K562 (cell line): Measurements from ENCODE around the gene ROPN1B. TPM values are rescaled to one million over a fixed set of nuclear protein-coding genes. Genes with fewer than 3 reads are reported as not detected.

Experiments
- ATAC-seq: fragments of 200-7000 bp; cut with Tn5 transposase; 3 replicates; pipeline ENCODE4 v1.9.1; 2020; ENCODE audit warnings: moderate library complexity
- BruUV-seq: library from RNA; stranded (reverse); fragments of 400-500 nt; replicated peaks from 2 replicates; lab custom pipeline; 2021; lab: Mats Ljungman, UMichigan
- CTCF ChIA-PET: fragments of 300-600 bp; formaldehyde crosslinking; extraction: SDS; loops from one replicate; lab custom pipeline; 2021; ENCODE audit warnings: low intra/inter-chr PET ratio; lab: Yijun Ruan, JAX
- POLR2A ChIA-PET: fragments of 300-600, 350-650 bp; sonication (Branson Sonifier 250); formaldehyde crosslinking; extraction: SDS; loops from one replicate; lab custom pipeline; 2021; ENCODE audit warnings: antibody characterized with exemption, inconsistent platforms; lab: Yijun Ruan, JAX
- DNase-seq, 4 experiments: peaks; one replicate each; pipeline versions ENCODE4 v3.0.0 to v3.0.0-alpha.2; 2011 to 2018; ENCODE audit warnings: low spot score in 3 of 4, mixed read lengths in 3 of 4; ENCODE audit errors: extremely low read depth in 1 of 4
- FAIRE-seq: peaks from 2 replicates; lab custom pipeline; 2011; peaks lifted over from hg19 to GRCh38; lab: Jason Lieb, UNC
- H2AFZ ChIP-seq: 2 replicates; pipeline ENCODE4 v1.6.0; 2011; ENCODE audit warnings: low read depth, low read length, control low read depth, inconsistent platforms
- H3K27ac ChIP-seq: fragments of 200-600 bp; 3 replicates; pipeline ENCODE4 v1.8.0; 2011; ENCODE audit warnings: low read depth, mild to moderate bottlenecking, control low read depth, inconsistent platforms, low read length, moderate library complexity, mixed read lengths; ENCODE audit errors: extremely low read depth
- H3K27me3 ChIP-seq, 2 experiments: fragments of 300-600 bp in 1 of 2; 2 replicates in 1 of 2; 3 replicates in 1 of 2; pipeline versions ENCODE4 v1.6.0 to v1.8.0; 2011; ENCODE audit warnings: inconsistent platforms in 2 of 2, low read length in 2 of 2, mild to moderate bottlenecking in 1 of 2, mixed read lengths in 1 of 2, moderate library complexity in 1 of 2; ENCODE audit not compliant: control insufficient read depth in 2 of 2, insufficient read depth in 2 of 2
- H3K36me3 ChIP-seq: fragments of 300-600 bp; 3 replicates; pipeline ENCODE4 v1.8.0; 2011; ENCODE audit warnings: mild to moderate bottlenecking, low read length, inconsistent platforms; ENCODE audit not compliant: control insufficient read depth, insufficient read depth
- H3K4me1 ChIP-seq, 2 experiments: fragments of 200-600 bp in 1 of 2; replicated peaks in 1 of 2; 2 replicates in 1 of 2; 3 replicates in 1 of 2; pipeline versions ENCODE4 v1.5.1 to v1.8.0; 2011; ENCODE audit warnings: inconsistent platforms in 2 of 2, low read length in 2 of 2, mild to moderate bottlenecking in 1 of 2, mixed read lengths in 1 of 2, moderate library complexity in 1 of 2; ENCODE audit not compliant: control insufficient read depth in 2 of 2, insufficient read depth in 2 of 2
- H3K4me2 ChIP-seq: 2 replicates; pipeline ENCODE4 v1.6.1; 2011; ENCODE audit warnings: low read length, control low read depth, inconsistent platforms, mixed read lengths; ENCODE audit not compliant: insufficient read depth
- H3K4me3 ChIP-seq: fragments of 200-600 bp; sonication (generic), shearing (Covaris generic); 2 replicates; pipeline ENCODE4 v1.5.1; 2016; ENCODE audit warnings: control low read depth, inconsistent platforms
- H3K79me2 ChIP-seq: fragments of 200-600 bp; 3 replicates; pipeline ENCODE4 v1.8.0; 2011; ENCODE audit warnings: low read length, inconsistent platforms; ENCODE audit not compliant: control insufficient read depth, insufficient read depth
- H3K9ac ChIP-seq, 2 experiments: 2 replicates each; pipeline versions ENCODE4 v1.6.0 to v1.6.1; 2011; ENCODE audit warnings: low read depth in 2 of 2, low read length in 2 of 2, control low read depth in 1 of 2, inconsistent platforms in 1 of 2, mild to moderate bottlenecking in 1 of 2, mixed read lengths in 1 of 2; ENCODE audit not compliant: insufficient read depth in 1 of 2
- H3K9me1 ChIP-seq: one replicate; pipeline ENCODE4 v1.6.0; 2011; ENCODE audit warnings: inconsistent platforms, mild to moderate bottlenecking, low read length, moderate library complexity; ENCODE audit not compliant: control insufficient read depth, insufficient read depth
- H3K9me3 ChIP-seq: replicated peaks from 2 replicates; pipeline ENCODE4 v1.5.1; 2011; ENCODE audit warnings: low read depth, low read length, inconsistent platforms; ENCODE audit not compliant: control insufficient read depth, insufficient read depth
- H4K20me1 ChIP-seq: replicated peaks from 2 replicates; pipeline ENCODE4 v1.6.1; 2011; ENCODE audit warnings: low read length, inconsistent platforms, mixed read lengths; ENCODE audit not compliant: control insufficient read depth, insufficient read depth
- CC2D1A ChIP-seq: fragments of 450-650 bp; IDR thresholded peaks from 2 replicates; pipeline ENCODE4 v1.6.1; 2017; ENCODE audit warnings: mild to moderate bottlenecking
- CTBP1 ChIP-seq: fragments of 450-650 bp; IDR thresholded peaks from 2 replicates; pipeline ENCODE4 v1.6.1; 2016; ENCODE audit warnings: borderline replicate concordance
- FUS ChIP-seq: fragments of 200-400 bp; formaldehyde crosslinking; optimal IDR thresholded peaks from 2 replicates; pipeline ENCODE3; 2017; ENCODE audit warnings: low read depth, low read length
- HDAC2 ChIP-seq: fragments of 450-650 bp; IDR thresholded peaks from 2 replicates; pipeline ENCODE4 v1.6.1; 2016; ENCODE audit warnings: mild to moderate bottlenecking
- KAT8 ChIP-seq: fragments of 450-650 bp; IDR thresholded peaks from 2 replicates; pipeline ENCODE4 v1.6.1; 2016; ENCODE audit warnings: low read depth, mild to moderate bottlenecking
- NBN ChIP-seq: fragments of 450-650 bp; IDR thresholded peaks from 2 replicates; pipeline ENCODE4 v1.6.1; 2016; ENCODE audit warnings: low read depth, mild to moderate bottlenecking
- POLR2H ChIP-seq: IDR thresholded peaks from 2 replicates; pipeline ENCODE4 v1.6.1; 2016; ENCODE audit warnings: missing genetic modification characterization, low read depth, mild to moderate bottlenecking, control low read depth, missing compliant biosample characterization, moderate library complexity
- SUPT5H ChIP-seq: fragments of 450-650 bp; IDR thresholded peaks from 2 replicates; pipeline ENCODE4 v1.6.1; 2016
- ZBTB1 ChIP-seq: sonication (generic); formaldehyde crosslinking; IDR thresholded peaks from 2 replicates; pipeline ENCODE4 v1.8.1; 2023; ENCODE audit warnings: missing genetic modification reagents, low read depth, mild to moderate bottlenecking, borderline replicate concordance
- ZNF707 ChIP-seq: fragments of 250-450 bp; sonication (Bioruptor Pico); conservative IDR thresholded peaks from 2 replicates; pipeline ENCODE4 v1.8.0; 2022; ENCODE audit warnings: inconsistent platforms, mild to moderate bottlenecking, moderate library complexity
- WGBS: fragments of 100-300 bp; shearing (Covaris generic); methylation state at CpG from one replicate; pipeline ENCODE4 v1.1.6; 2016; ENCODE audit warnings: low coverage, mixed read lengths; ENCODE audit not compliant: insufficient coverage; ENCODE audit errors: missing lambda C conversion rate; 5-methylcytosine and 5-hydroxymethylcytosine counted together
- in situ Hi-C: fragments of 300-500 bp; cut with MboI; formaldehyde crosslinking; loops from 4 replicates; pipeline ENCODE4 v1.15.0; 2018; ENCODE audit warnings: inconsistent platforms, mixed read lengths
- intact Hi-C: fragments of 100-400 bp; cut with micrococcal nuclease; formaldehyde crosslinking; loops from 2 replicates; pipeline ENCODE4 v1.14.2; 2022
- polyA plus RNA-seq, 8 experiments: library from polyadenylated mRNA; depleted of rRNA in 4 of 8; stranded (reverse) in 5 of 8; unstranded in 3 of 8; fragments of >200 nt; fragmentation: Nextera tagmentation in 2 of 8; fragmentation: Illumina TruSeq in 1 of 8; extraction: Ambion mirVana in 2 of 8; extraction: Trizol in 1 of 8; gene quantifications; 2 replicates each; pipeline versions ENCODE4 v1.2.1 to v1.2.3, GENCODE V29; 2011 to 2014; ENCODE audit warnings: inconsistent platforms in 1 of 8, missing spikeins in 1 of 8
- total RNA-seq, 7 experiments: library from RNA; depleted of rRNA in 6 of 7; stranded (reverse); fragments of >200 nt in 6 of 7; fragmentation: Illumina TruSeq in 2 of 7; extraction: Trizol in 2 of 7; gene quantifications; 2 replicates each; pipeline versions ENCODE4 v1.2.1 to v1.2.3, GENCODE V29; 2011 to 2021; ENCODE audit warnings: low replicate concordance in 1 of 7
- TF ChIP-seq, protein P1 (sequence below): fragments of 450-650 bp; formaldehyde crosslinking; IDR thresholded peaks from 2 replicates; pipeline ENCODE4 v1.4.0; 2020; ENCODE audit warnings: mild to moderate bottlenecking, moderate library complexity
- TF ChIP-seq, protein P2 (sequence below): fragments of 150-350 bp; IDR thresholded peaks from 2 replicates; pipeline ENCODE4 v1.6.1; 2014; ENCODE audit warnings: low read depth, mild to moderate bottlenecking, low read length, borderline replicate concordance
- TF ChIP-seq, protein P3 (sequence below), 2 experiments: IDR thresholded peaks; 2 replicates each; pipeline ENCODE4 v1.6.1; 2011; ENCODE audit warnings: borderline replicate concordance in 1 of 2, control low read depth in 1 of 2, low read depth in 1 of 2, low read length in 1 of 2, mild to moderate bottlenecking in 1 of 2, mixed read lengths in 1 of 2, moderate library complexity in 1 of 2; ENCODE audit not compliant: insufficient read depth in 1 of 2, insufficient read length in 1 of 2, poor library complexity in 1 of 2, severe bottlenecking in 1 of 2; ENCODE audit errors: extremely low read depth in 1 of 2
- TF ChIP-seq, protein P4 (sequence below): sonication (generic); formaldehyde crosslinking; IDR thresholded peaks from 2 replicates; pipeline ENCODE4 v1.8.0; 2022; ENCODE audit warnings: missing genetic modification reagents, mild to moderate bottlenecking, borderline replicate concordance

ROPN1B gene
- total and polyA plus RNA-seq, 9 of the 15 experiments (the other 6 are each of a cell fraction or from before 2014, with no cell fraction given) = not detected

DNA sequence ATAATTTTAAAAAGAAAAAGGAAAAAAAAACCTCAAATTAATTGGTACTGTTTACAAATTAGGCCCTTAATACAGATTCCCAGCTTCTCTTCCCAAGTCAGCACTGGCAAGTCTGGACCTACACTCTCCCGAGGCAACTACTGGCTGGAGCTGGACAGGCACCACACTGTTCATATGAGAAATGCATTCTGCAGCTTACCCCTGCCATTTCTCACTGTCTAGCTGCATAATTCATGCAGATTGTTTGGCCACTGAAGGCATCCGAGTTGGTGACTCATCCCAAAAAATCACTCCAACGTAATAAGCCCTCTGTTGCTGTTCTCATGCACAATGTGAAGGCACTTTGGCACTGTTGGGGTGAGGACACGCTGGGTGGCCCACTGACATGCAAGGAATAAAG lies 45.3 kb downstream of the ROPN1B start:
- ChIA-PET POLR2A (no interaction called here), CTCF (no interaction called here)
- no peaks in the 10 kb centered on the region for H3K27me3 ChIP-seq
- no TSS peak for BruUV-seq
- H3K9me1 ChIP-seq = no peaks in the 10 kb centered on the region
- H3K36me3 ChIP-seq = no peaks in the 10 kb centered on the region
- H3K4me1 ChIP-seq = no peaks in the 10 kb centered on the region
- DNase-seq (no peak), ATAC-seq (no peak), FAIRE-seq (no peak)
- H3K79me2 ChIP-seq = no peaks in the 10 kb centered on the region
- no peak overlapping the region for H3K4me3 ChIP-seq
- no peak overlapping the region for H2AFZ ChIP-seq
- TF ChIP-seq KAT8 (no peak), FUS (no peak), CTBP1 (no peak), SUPT5H (no peak), ZBTB1 (CRISPR knock-in tag) (no peak), CC2D1A (no peak), HDAC2 (no peak), POLR2H (tag) (no peak), ZNF707 (no peak), NBN (no peak)
- TF ChIP-seq, protein P1, sequence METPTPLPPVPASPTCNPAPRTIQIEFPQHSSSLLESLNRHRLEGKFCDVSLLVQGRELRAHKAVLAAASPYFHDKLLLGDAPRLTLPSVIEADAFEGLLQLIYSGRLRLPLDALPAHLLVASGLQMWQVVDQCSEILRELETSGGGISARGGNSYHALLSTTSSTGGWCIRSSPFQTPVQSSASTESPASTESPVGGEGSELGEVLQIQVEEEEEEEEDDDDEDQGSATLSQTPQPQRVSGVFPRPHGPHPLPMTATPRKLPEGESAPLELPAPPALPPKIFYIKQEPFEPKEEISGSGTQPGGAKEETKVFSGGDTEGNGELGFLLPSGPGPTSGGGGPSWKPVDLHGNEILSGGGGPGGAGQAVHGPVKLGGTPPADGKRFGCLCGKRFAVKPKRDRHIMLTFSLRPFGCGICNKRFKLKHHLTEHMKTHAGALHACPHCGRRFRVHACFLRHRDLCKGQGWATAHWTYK (CRISPR knock-in tag) = no peak
- TF ChIP-seq, protein P2, sequence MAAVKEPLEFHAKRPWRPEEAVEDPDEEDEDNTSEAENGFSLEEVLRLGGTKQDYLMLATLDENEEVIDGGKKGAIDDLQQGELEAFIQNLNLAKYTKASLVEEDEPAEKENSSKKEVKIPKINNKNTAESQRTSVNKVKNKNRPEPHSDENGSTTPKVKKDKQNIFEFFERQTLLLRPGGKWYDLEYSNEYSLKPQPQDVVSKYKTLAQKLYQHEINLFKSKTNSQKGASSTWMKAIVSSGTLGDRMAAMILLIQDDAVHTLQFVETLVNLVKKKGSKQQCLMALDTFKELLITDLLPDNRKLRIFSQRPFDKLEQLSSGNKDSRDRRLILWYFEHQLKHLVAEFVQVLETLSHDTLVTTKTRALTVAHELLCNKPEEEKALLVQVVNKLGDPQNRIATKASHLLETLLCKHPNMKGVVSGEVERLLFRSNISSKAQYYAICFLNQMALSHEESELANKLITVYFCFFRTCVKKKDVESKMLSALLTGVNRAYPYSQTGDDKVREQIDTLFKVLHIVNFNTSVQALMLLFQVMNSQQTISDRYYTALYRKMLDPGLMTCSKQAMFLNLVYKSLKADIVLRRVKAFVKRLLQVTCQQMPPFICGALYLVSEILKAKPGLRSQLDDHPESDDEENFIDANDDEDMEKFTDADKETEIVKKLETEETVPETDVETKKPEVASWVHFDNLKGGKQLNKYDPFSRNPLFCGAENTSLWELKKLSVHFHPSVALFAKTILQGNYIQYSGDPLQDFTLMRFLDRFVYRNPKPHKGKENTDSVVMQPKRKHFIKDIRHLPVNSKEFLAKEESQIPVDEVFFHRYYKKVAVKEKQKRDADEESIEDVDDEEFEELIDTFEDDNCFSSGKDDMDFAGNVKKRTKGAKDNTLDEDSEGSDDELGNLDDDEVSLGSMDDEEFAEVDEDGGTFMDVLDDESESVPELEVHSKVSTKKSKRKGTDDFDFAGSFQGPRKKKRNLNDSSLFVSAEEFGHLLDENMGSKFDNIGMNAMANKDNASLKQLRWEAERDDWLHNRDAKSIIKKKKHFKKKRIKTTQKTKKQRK = no peak
- TF ChIP-seq, protein P3, sequence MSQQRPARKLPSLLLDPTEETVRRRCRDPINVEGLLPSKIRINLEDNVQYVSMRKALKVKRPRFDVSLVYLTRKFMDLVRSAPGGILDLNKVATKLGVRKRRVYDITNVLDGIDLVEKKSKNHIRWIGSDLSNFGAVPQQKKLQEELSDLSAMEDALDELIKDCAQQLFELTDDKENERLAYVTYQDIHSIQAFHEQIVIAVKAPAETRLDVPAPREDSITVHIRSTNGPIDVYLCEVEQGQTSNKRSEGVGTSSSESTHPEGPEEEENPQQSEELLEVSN (IDR thresholded peaks at IDR 0.05; ENCODE audit: borderline replicate concordance in 1 of 2, extremely low read depth in 1 of 2, insufficient read depth in 1 of 2, insufficient read length in 1 of 2, low read depth in 1 of 2, low read length in 1 of 2, poor library complexity in 1 of 2, severe bottlenecking in 1 of 2) = no peak
- TF ChIP-seq, protein P4, sequence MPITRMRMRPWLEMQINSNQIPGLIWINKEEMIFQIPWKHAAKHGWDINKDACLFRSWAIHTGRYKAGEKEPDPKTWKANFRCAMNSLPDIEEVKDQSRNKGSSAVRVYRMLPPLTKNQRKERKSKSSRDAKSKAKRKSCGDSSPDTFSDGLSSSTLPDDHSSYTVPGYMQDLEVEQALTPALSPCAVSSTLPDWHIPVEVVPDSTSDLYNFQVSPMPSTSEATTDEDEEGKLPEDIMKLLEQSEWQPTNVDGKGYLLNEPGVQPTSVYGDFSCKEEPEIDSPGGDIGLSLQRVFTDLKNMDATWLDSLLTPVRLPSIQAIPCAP (CRISPR knock-in tag) = no peak
- no peak overlapping the region for H3K9ac ChIP-seq
- H3K4me2 ChIP-seq = no peak overlapping the region
- WGBS = 30% methylated on average over 4 of the region's 4 CpGs
- H3K9me3 ChIP-seq = no peaks in the 10 kb centered on the region
- in situ Hi-C loops = no loop called here
- H3K27ac ChIP-seq = no peak overlapping the region
- H4K20me1 ChIP-seq = no peaks in the 10 kb centered on the region
- intact Hi-C loops = no loop called here
